Germinal center (tissue), 1 donor: ENCODE measurements around the gene EPB42.
A peak's percentile ranks its signal among the peaks of the same experiment; 100 is the strongest.
"Not testable (repeated sequence)": the region's sequence is repeated elsewhere in the genome, so short reads cannot be mapped to it uniquely, and the experiment has no call there.

Experiments
- DNase-seq: peaks from one replicate; pipeline ENCODE4 v3.0.0; 2012; ENCODE audit warnings: mixed read lengths, low spot score

Gene EPB42

GRCh38 chr15:43212299-43212698 is 8.5 kb downstream of the EPB42 start:
- DNase-seq: no peak

GRCh38 chr15:43211224-43211735 is 9.5 kb downstream of the EPB42 start:
- no peak for DNase-seq

GRCh38 chr15:43210807-43211206 is 10.0 kb downstream of the EPB42 start:
- DNase-seq: no peak

GRCh38 chr15:43210172-43210745 is 10.6 kb downstream of the EPB42 start:
- DNase-seq: no peak

- DNase-seq: no peak
Observed at GRCh38 chr15:43209059-43209824, 11.6 kb downstream of the EPB42 start.

GRCh38 chr15:43208052-43209002 is 12.5 kb downstream of the EPB42 start:
- DNase-seq: no peak

- DNase-seq: no peak
Observed at GRCh38 chr15:43207024-43207423, 13.8 kb downstream of the EPB42 start.

GRCh38 chr15:43206054-43206453 is 14.8 kb downstream of the EPB42 start:
- no peak for DNase-seq

GRCh38 chr15:43204016-43204901 is 16.6 kb downstream of the EPB42 start:
- DNase-seq: peak; percentile 54

GRCh38 chr15:43199945-43200488 is 20.8 kb downstream of the EPB42 start:
- DNase-seq: no peak

- DNase-seq: no peak
Observed at GRCh38 chr15:43198992-43199391, 21.8 kb downstream of the EPB42 start.

GRCh38 chr15:43198556-43198955 is 22.3 kb downstream of the EPB42 start:
- not testable (repeated sequence) for DNase-seq

- not testable (repeated sequence) for DNase-seq
Observed at GRCh38 chr15:43197773-43198172, 23.0 kb downstream of the EPB42 start.

GRCh38 chr15:43196760-43197548 is 23.9 kb downstream of the EPB42 start:
- no peak for DNase-seq

- no peak for DNase-seq
Observed at GRCh38 chr15:43194795-43195194, 26.0 kb downstream of the EPB42 start.

GRCh38 chr15:43193710-43194109 is 27.1 kb downstream of the EPB42 start:
- no peak for DNase-seq

GRCh38 chr15:43190178-43190577 is 30.6 kb downstream of the EPB42 start:
- no peak for DNase-seq

- DNase-seq: no peak
Observed at GRCh38 chr15:43189296-43189695, 31.5 kb downstream of the EPB42 start.

GRCh38 chr15:43187544-43188155 is 33.2 kb downstream of the EPB42 start:
- peak; percentile 47 for DNase-seq

GRCh38 chr15:43186003-43186353 is 34.8 kb downstream of the EPB42 start:
- DNase-seq: no peak
